H9 (cell line): ENCODE data around the gene PRPF6. TPM values are rescaled to one million over a fixed set of nuclear protein-coding genes. Genes with fewer than 3 reads are reported as not detected.

ENCODE experiments used
- DNase-seq: peaks from one replicate; pipeline ENCODE4 v3.0.0-alpha.2; 2017
- H2AFZ ChIP-seq: one replicate; pipeline ENCODE4 v1.6.1; 2013; ENCODE audit warnings: mild to moderate bottlenecking, low read length, control low read depth, moderate library complexity
- H2AK5ac ChIP-seq: 2 replicates; pipeline ENCODE4 v1.6.1; 2013; ENCODE audit warnings: low read length, control low read depth, mixed read lengths; ENCODE audit not compliant: insufficient read length
- H2BK120ac ChIP-seq: one replicate; pipeline ENCODE4 v1.6.1; 2013; ENCODE audit warnings: low read depth, mild to moderate bottlenecking, low read length, control low read depth, inconsistent platforms; ENCODE audit not compliant: poor library complexity, severe bottlenecking
- H2BK12ac ChIP-seq: 2 replicates; pipeline ENCODE4 v1.6.1; 2013; ENCODE audit warnings: low read length, control low read depth, mixed read lengths, low read depth; ENCODE audit not compliant: insufficient read length
- H2BK15ac ChIP-seq: 2 replicates; pipeline ENCODE4 v1.6.1; 2013; ENCODE audit warnings: low read depth, low read length, control low read depth
- H2BK20ac ChIP-seq: one replicate; pipeline ENCODE4 v1.6.1; 2013; ENCODE audit warnings: low read depth, mild to moderate bottlenecking, low read length, control low read depth, inconsistent platforms; ENCODE audit not compliant: poor library complexity, severe bottlenecking
- H2BK5ac ChIP-seq: 2 replicates; pipeline ENCODE4 v1.6.1; 2013; ENCODE audit warnings: low read length, control low read depth, mixed read lengths; ENCODE audit not compliant: insufficient read length
- H3K14ac ChIP-seq: 2 replicates; pipeline ENCODE4 v1.6.1; 2013; ENCODE audit warnings: low read length, control low read depth; ENCODE audit not compliant: insufficient read depth
- H3K18ac ChIP-seq: 2 replicates; pipeline ENCODE4 v1.6.1; 2013; ENCODE audit warnings: low read depth, mild to moderate bottlenecking, mixed read lengths, low read length, control low read depth; ENCODE audit not compliant: insufficient read length
- H3K23ac ChIP-seq: 2 replicates; pipeline ENCODE4 v1.6.1; 2013; ENCODE audit warnings: low read length, control low read depth, mixed read lengths, low read depth; ENCODE audit not compliant: insufficient read length
- H3K23me2 ChIP-seq: 2 replicates; pipeline ENCODE4 v1.6.1; 2013; ENCODE audit warnings: low read depth, mild to moderate bottlenecking, mixed read lengths, low read length, control low read depth; ENCODE audit not compliant: insufficient read length, poor library complexity, severe bottlenecking
- H3K27ac ChIP-seq: 2 replicates; pipeline ENCODE4 v1.5.1; 2013; ENCODE audit warnings: low read length, control low read depth, mixed read lengths, low read depth; ENCODE audit not compliant: insufficient read length
- H3K27me3 ChIP-seq: 2 replicates; pipeline ENCODE4 v1.6.1; 2013; ENCODE audit warnings: low read length, control low read depth, inconsistent platforms; ENCODE audit not compliant: insufficient read depth
- H3K4ac ChIP-seq: 2 replicates; pipeline ENCODE4 v1.6.1; 2013; ENCODE audit warnings: low read depth, mild to moderate bottlenecking, control low read depth, inconsistent platforms, low read length, moderate library complexity
- H3K4me1 ChIP-seq: 2 replicates; pipeline ENCODE4 v1.6.1; 2013; ENCODE audit warnings: low read length, control low read depth, inconsistent platforms; ENCODE audit not compliant: insufficient read depth
- H3K4me2 ChIP-seq: 2 replicates; pipeline ENCODE4 v1.6.1; 2013; ENCODE audit warnings: low read length, control low read depth, mixed read lengths; ENCODE audit not compliant: insufficient read length, insufficient read depth
- H3K56ac ChIP-seq: 2 replicates; pipeline ENCODE4 v1.6.1; 2013; ENCODE audit warnings: low read depth, mild to moderate bottlenecking, mixed read lengths, low read length, control low read depth; ENCODE audit not compliant: insufficient read length
- H3K79me1 ChIP-seq: 2 replicates; pipeline ENCODE4 v1.6.1; 2013; ENCODE audit warnings: low read depth, mild to moderate bottlenecking, moderate library complexity, low read length, control low read depth, inconsistent platforms; ENCODE audit not compliant: insufficient read depth, poor library complexity, severe bottlenecking
- H3K79me2 ChIP-seq: 2 replicates; pipeline ENCODE4 v1.6.1; 2013; ENCODE audit warnings: low read length, control low read depth, inconsistent platforms; ENCODE audit not compliant: insufficient read depth
- H3K9ac ChIP-seq: 2 replicates; pipeline ENCODE4 v1.6.1; 2013; ENCODE audit warnings: low read length, control low read depth, mixed read lengths; ENCODE audit not compliant: insufficient read length; ENCODE audit errors: extremely low read depth
- H3K9me3 ChIP-seq: one replicate; pipeline ENCODE4 v1.6.1; 2013; ENCODE audit warnings: low read depth, low read length, inconsistent platforms; ENCODE audit not compliant: control insufficient read depth
- H3T11ph ChIP-seq: one replicate; pipeline ENCODE4 v1.6.1; 2013; ENCODE audit warnings: mild to moderate bottlenecking, low read length, control low read depth, inconsistent platforms
- H4K20me1 ChIP-seq: one replicate; pipeline ENCODE4 v1.6.1; 2013; ENCODE audit not compliant: control insufficient read depth, insufficient read length, insufficient read depth
- H4K5ac ChIP-seq: 2 replicates; pipeline ENCODE4 v1.6.1; 2013; ENCODE audit warnings: low read depth, mild to moderate bottlenecking, mixed read lengths, low read length, control low read depth; ENCODE audit not compliant: insufficient read length
- H4K8ac ChIP-seq: replicated peaks from 2 replicates; pipeline ENCODE4 v1.6.1; 2013; ENCODE audit warnings: low read length, control low read depth, mixed read lengths, low read depth; ENCODE audit not compliant: insufficient read length
- H4K91ac ChIP-seq: 2 replicates; pipeline ENCODE4 v1.6.1; 2013; ENCODE audit warnings: low read depth, mild to moderate bottlenecking, moderate library complexity, mixed read lengths, low read length, control low read depth; ENCODE audit not compliant: insufficient read length
- H3K27ac Mint-ChIP-seq, 3 experiments: 2 replicates in 2 of 3; 3 replicates in 1 of 3; pipeline ENCODE4 v1.8.0; 2020 to 2021; ENCODE audit warnings: mixed read lengths in 3 of 3, mild to moderate bottlenecking in 1 of 3, moderate library complexity in 1 of 3
- H3K27me3 Mint-ChIP-seq: 2 replicates; pipeline ENCODE4 v1.8.0; 2021; ENCODE audit warnings: low read depth, mild to moderate bottlenecking, moderate library complexity, mixed read lengths
- H3K36me3 Mint-ChIP-seq, 3 experiments: 2 replicates in 2 of 3; 3 replicates in 1 of 3; pipeline ENCODE4 v1.8.0; 2020 to 2021; ENCODE audit warnings: low read depth in 3 of 3, mixed read lengths in 3 of 3; ENCODE audit not compliant: insufficient read depth in 1 of 3
- H3K4me1 Mint-ChIP-seq, 2 experiments: 2 replicates each; pipeline ENCODE4 v1.8.0; 2020; ENCODE audit warnings: mixed read lengths in 2 of 2
- H3K4me3 Mint-ChIP-seq, 2 experiments: 2 replicates in 1 of 2; 3 replicates in 1 of 2; pipeline ENCODE4 v1.8.0; 2020 to 2021; ENCODE audit warnings: mild to moderate bottlenecking in 2 of 2, mixed read lengths in 2 of 2, moderate library complexity in 1 of 2
- H3K9me3 Mint-ChIP-seq, 2 experiments: 2 replicates in 1 of 2; 3 replicates in 1 of 2; pipeline ENCODE4 v1.8.0; 2020; ENCODE audit warnings: mild to moderate bottlenecking in 2 of 2, mixed read lengths in 2 of 2, moderate library complexity in 1 of 2
- CTCF ChIP-seq: fragments of 200-600 bp; sonication (generic); conservative IDR thresholded peaks from 3 replicates; pipeline ENCODE4 v1.8.0; 2021; ENCODE audit warnings: antibody characterized with exemption, mild to moderate bottlenecking
- WGBS: extraction: QIAGEN DNeasy Blood & Tissue Kit; methylation state at CpG from one replicate; pipeline ENCODE4 v1.1.7; 2013; ENCODE audit warnings: missing lambda C conversion rate, low lambda C conversion rate, mixed read lengths; ENCODE audit not compliant: insufficient read length; ENCODE audit errors: extremely low coverage; 5-methylcytosine and 5-hydroxymethylcytosine counted together
- total RNA-seq: library from RNA; stranded (reverse); gene quantifications from 2 replicates; pipeline ENCODE4 v1.2.1, GENCODE V29; 2021

PRPF6 gene
- total RNA-seq, 1 experiment from 2014 or later, result 87.9 TPM

- H4K5ac ChIP-seq, result no peak within 1 kb of the TSS
- H3K9me3 ChIP-seq, result no peaks in the 10 kb centered on the region
- TF ChIP-seq CTCF, result peak; percentile 39; the same call in 1 of the 3 replicates
- H3K18ac ChIP-seq, result no peak within 1 kb of the TSS
- peaks cover 4% of the 10 kb centered on the region; the same call in 1 of the 2 replicates for H3K79me2 ChIP-seq
- H4K91ac ChIP-seq, result no peak within 1 kb of the TSS
- H2BK20ac ChIP-seq, result no peak within 1 kb of the TSS
- no peak within 1 kb of the TSS; the same call in 1 of the 2 replicates for H3K14ac ChIP-seq
- no peak within 1 kb of the TSS for H2BK5ac ChIP-seq
- no peak within 1 kb of the TSS for H3K27ac ChIP-seq
- H3K4ac ChIP-seq, result no peak within 1 kb of the TSS
- Mint-ChIP-seq H3K27me3 (peaks cover 1% of the 10 kb centered on the region; the same call in 1 of the 2 replicates), H3K4me3 (peak within 1 kb of the TSS; percentile 93 to 95), H3K27ac (peak within 1 kb of the TSS; percentile 7 to 83 (median 80); a peak in 4 of 7 replicates), H3K9me3 (no peaks in the 10 kb centered on the region), H3K4me1 (peaks cover 27% of the 10 kb centered on the region in 2 experiments), H3K36me3 (peaks cover 15 to 26% (median 25%) of the 10 kb centered on the region in 3 experiments)
- peak within 1 kb of the TSS; percentile 67 for H3K4me2 ChIP-seq
- no peak within 1 kb of the TSS for H2AK5ac ChIP-seq
- H4K8ac ChIP-seq, result no peak within 1 kb of the TSS
- DNase-seq, result peak; percentile 60
- H3K79me1 ChIP-seq, result peaks cover 6% of the 10 kb centered on the region
- no CpG with 5 or more reads among the region's 52 CpGs for WGBS
- no peak within 1 kb of the TSS for H2BK120ac ChIP-seq
- peaks cover 3% of the 10 kb centered on the region; the same call in 1 of the 2 replicates for H3K4me1 ChIP-seq
- H2AFZ ChIP-seq, result no peak within 1 kb of the TSS
- H3K9ac ChIP-seq, result peak within 1 kb of the TSS; percentile 41
- no peak within 1 kb of the TSS for H2BK15ac ChIP-seq
- no peak within 1 kb of the TSS for H2BK12ac ChIP-seq
- no peak within 1 kb of the TSS for H3T11ph ChIP-seq
- H4K20me1 ChIP-seq, result no peaks in the 10 kb centered on the region
- H3K27me3 ChIP-seq, result no peaks in the 10 kb centered on the region
- no peak within 1 kb of the TSS for H3K23ac ChIP-seq
- no peak within 1 kb of the TSS for H3K56ac ChIP-seq
- H3K23me2 ChIP-seq, result peaks cover 13% of the 10 kb centered on the region
Measured at GRCh38 chr20:63979557-63980316, 1.2 kb upstream of the PRPF6 start, which contains the start of gene SAMD10. TSS of gene SAMD10 (minus strand) at chr20:63979642. CDS start at chr20:63979467, 175 bp downstream.
